Testis (tissue), 3 donors: ENCODE results near the gene SMAD7. TPM values are rescaled to one million over a fixed set of nuclear protein-coding genes. Genes with fewer than 3 reads are reported as not detected.

Source experiments
- DNase-seq: peaks from one replicate; pipeline ENCODE4 v3.0.0-alpha.2; 2019
- H3K27ac ChIP-seq, 2 donors: fragments of 200-600 bp; sonication (generic); one replicate each; pipeline ENCODE4 v1.5.1; 2019
- H3K27me3 ChIP-seq: fragments of 200-600 bp; sonication (generic); one replicate; pipeline ENCODE4 v1.5.1; 2019
- H3K36me3 ChIP-seq: fragments of 200-600 bp; sonication (generic); one replicate; pipeline ENCODE4 v1.5.1; 2017; ENCODE audit warnings: low read depth; ENCODE audit errors: missing control alignments
- H3K4me1 ChIP-seq: fragments of 200-600 bp; sonication (generic); one replicate; pipeline ENCODE4 v1.5.1; 2019
- H3K4me3 ChIP-seq, 2 donors: fragments of 200-600 bp; sonication (generic); one replicate each; pipeline ENCODE4 v1.5.1; 2017 to 2019
- H3K9me3 ChIP-seq: fragments of 200-600 bp; sonication (generic); one replicate; pipeline ENCODE4 v1.5.1; 2017
- CTCF ChIP-seq, 3 experiments: fragments of 450-650 bp in 2 of 3; fragments of 200-600 bp in 1 of 3; sonication (generic) in 1 of 3; IDR thresholded peaks; one replicate each; pipeline ENCODE4 v1.5.1; 2016 to 2019; ENCODE audit warnings: antibody characterized with exemption in 3 of 3, mild to moderate bottlenecking in 2 of 3, moderate library complexity in 1 of 3
- POLR2A ChIP-seq: fragments of 450-650 bp; IDR thresholded peaks from one replicate; pipeline ENCODE4 v1.6.1; 2017; ENCODE audit warnings: antibody characterized with exemption, mild to moderate bottlenecking, moderate library complexity
- WGBS, 2 donors: methylation state at CpG; one replicate each; pipeline ENCODE4 v1.1.5; 2018; 5-methylcytosine and 5-hydroxymethylcytosine counted together
- intact Hi-C: fragments of 100-400 bp; cut with DNase I; formaldehyde crosslinking; loops from one replicate; pipeline ENCODE4 v1.15.1; 2023; ENCODE audit warnings: low total_unique reads
- polyA plus RNA-seq: library from polyadenylated mRNA; stranded (reverse); fragments of 350-450 nt; fragmentation: Illumina TruSeq; extraction: RNeasy Lipid Tissue Mini Kit (QIAGEN cat#74804); gene quantifications from one replicate; pipeline ENCODE4 v1.2.3, GENCODE V29; 2014; ENCODE audit warnings: low read depth, low replicate concordance; ENCODE audit not compliant: insufficient read depth
- total RNA-seq, 2 donors: library from RNA; depleted of rRNA; stranded (reverse); fragments of >200 nt; gene quantifications; one replicate each; pipeline ENCODE4 v1.2.3, GENCODE V29; 2016

The SMAD7 gene
- total and polyA plus RNA-seq, 3 donors from 2014 or later = 7.5 to 14.6 (median 9.8) TPM

DNA sequence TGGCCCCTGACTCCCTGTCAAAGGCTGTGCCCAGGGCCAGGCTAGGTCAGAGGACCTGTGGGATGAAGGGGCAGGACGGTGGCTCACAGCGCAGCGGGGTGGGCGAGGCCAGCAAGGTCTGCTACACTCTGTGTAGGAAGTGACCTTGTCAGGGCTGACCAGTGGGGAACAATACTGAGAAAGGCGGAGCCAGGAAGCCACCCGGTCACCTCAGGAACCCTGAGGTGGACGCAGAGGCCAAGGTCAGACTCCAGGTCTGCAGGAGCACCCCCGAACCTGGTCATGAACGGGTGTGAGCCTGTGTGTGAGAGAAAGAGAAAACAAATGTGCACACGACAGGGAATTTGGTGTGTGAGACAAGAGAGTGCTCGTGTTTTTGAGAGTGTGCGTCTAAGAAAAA lies 72.3 kb downstream of the SMAD7 start:
- intact Hi-C loops = no loop called here
- H3K4me3 ChIP-seq = no peak overlapping the region
- TF ChIP-seq CTCF (IDR thresholded peaks at IDR 0.05) (no peak), POLR2A (no peak)
- no peaks in the 10 kb centered on the region for H3K4me1 ChIP-seq
- no peak for DNase-seq
- no peaks in the 10 kb centered on the region for H3K9me3 ChIP-seq
- H3K36me3 ChIP-seq = no peaks in the 10 kb centered on the region
- H3K27me3 ChIP-seq = no peaks in the 10 kb centered on the region
- H3K27ac ChIP-seq = no peak overlapping the region
- WGBS, 2 donors = 65 to 88% methylated on average over 12 of the region's 12 CpGs

DNA sequence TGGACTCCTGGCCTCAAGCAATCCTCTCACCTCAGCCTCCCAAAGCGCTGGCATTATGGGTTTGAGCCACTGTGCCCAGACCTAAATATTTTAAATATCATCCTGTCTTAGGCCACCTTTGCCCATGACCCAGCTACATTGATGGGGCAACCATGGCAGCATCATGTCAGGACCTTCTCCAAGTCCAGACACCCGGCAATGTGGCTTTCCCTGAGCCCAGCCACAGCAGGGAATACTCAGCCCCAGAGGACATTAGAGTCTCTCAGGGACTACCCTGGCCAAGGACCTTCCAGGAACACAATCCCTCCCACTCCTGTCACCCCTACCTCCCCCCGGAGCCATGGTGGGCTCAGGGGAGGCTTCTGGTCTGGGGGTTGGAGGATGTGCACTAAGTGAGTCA lies 72.8 kb downstream of the SMAD7 start:
- Histone ChIP-seq H3K4me1 (no peaks in the 10 kb centered on the region), H3K27me3 (no peaks in the 10 kb centered on the region), H3K36me3 (no peaks in the 10 kb centered on the region), H3K4me3 (no peak overlapping the region), H3K9me3 (no peaks in the 10 kb centered on the region), H3K27ac (no peak overlapping the region)
- WGBS, 2 donors = 85 to 89% methylated on average over 2 to 3 of the region's 3 CpGs
- DNase-seq = no peak
- intact Hi-C loops = no loop called here
- TF ChIP-seq CTCF (IDR thresholded peaks at IDR 0.05) (no peak), POLR2A (no peak)

- WGBS, 2 donors = 94 to 95% methylated on average over 6 of the region's 6 CpGs
- Histone ChIP-seq H3K27ac (no peak overlapping the region), H3K27me3 (no peaks in the 10 kb centered on the region), H3K4me1 (no peaks in the 10 kb centered on the region), H3K9me3 (no peaks in the 10 kb centered on the region), H3K36me3 (no peaks in the 10 kb centered on the region), H3K4me3 (no peak overlapping the region)
- intact Hi-C loops = no loop called here
- TF ChIP-seq CTCF (IDR thresholded peaks at IDR 0.05) (no peak), POLR2A (no peak)
- no peak for DNase-seq
Measured at GRCh38 chr18:48876590-48876989, 74.2 kb downstream of the SMAD7 start.

- intact Hi-C loops = no loop called here
- DNase-seq = no peak
- no peak overlapping the region for H3K27ac ChIP-seq
- no peaks in the 10 kb centered on the region for H3K27me3 ChIP-seq
- H3K9me3 ChIP-seq = no peaks in the 10 kb centered on the region
- TF ChIP-seq CTCF (IDR thresholded peaks at IDR 0.05) (no peak), POLR2A (no peak)
- H3K4me1 ChIP-seq = no peaks in the 10 kb centered on the region
- no peaks in the 10 kb centered on the region for H3K36me3 ChIP-seq
- no peak overlapping the region for H3K4me3 ChIP-seq
- WGBS, 2 donors = 78 to 85% methylated on average over 9 to 15 of the region's 15 CpGs
Measured at GRCh38 chr18:48875942-48876511, 74.7 kb downstream of the SMAD7 start.

DNA sequence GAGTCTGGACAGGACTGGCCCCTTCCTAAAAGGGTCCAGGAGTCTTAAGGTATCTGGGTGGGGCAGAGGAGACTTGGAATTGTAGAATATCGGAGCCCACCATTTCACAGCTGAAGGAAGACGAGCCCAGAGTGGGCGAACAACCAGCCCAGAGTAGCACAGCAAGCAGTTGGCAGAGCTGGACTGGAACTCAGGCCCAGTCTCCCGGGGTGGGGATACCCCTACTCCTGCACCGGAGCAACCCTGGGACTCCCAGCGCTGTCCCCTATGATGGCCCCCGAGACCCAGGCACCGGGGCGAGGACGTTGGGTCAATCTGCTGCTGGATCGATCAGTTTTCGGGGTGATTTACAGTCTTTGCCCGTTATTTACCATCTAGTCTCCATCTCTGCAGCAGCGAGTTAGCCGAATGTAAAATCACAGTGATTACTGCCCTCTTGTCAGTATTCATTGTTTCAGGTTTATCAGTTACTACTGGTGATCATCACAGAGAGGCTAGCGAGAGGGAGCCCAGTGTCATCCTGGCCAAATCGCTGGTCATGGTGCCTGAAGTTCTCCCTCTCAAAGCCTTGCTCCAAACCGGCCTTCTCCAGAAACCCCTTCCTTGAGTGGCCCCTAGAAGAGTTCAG lies 75.3 kb downstream of the SMAD7 start:
- H3K36me3 ChIP-seq = no peaks in the 10 kb centered on the region
- no peak overlapping the region for H3K27ac ChIP-seq
- intact Hi-C loops = no loop called here
- H3K4me1 ChIP-seq = no peaks in the 10 kb centered on the region
- H3K4me3 ChIP-seq = no peak overlapping the region
- no peak for DNase-seq
- WGBS, 2 donors = 91 to 94% methylated on average over 15 to 18 of the region's 18 CpGs
- H3K9me3 ChIP-seq = no peaks in the 10 kb centered on the region
- TF ChIP-seq CTCF (IDR thresholded peaks at IDR 0.05) = no peak
- TF ChIP-seq POLR2A = no peak
- H3K27me3 ChIP-seq = no peaks in the 10 kb centered on the region
